Prostate gland (tissue), 2 donors: ENCODE measurements around the gene VMA21. TPM values are rescaled to one million over a fixed set of nuclear protein-coding genes. Genes with fewer than 3 reads are reported as not detected.

Experiments used
- DNase-seq: peaks from one replicate; pipeline ENCODE4 v3.0.0-alpha.2; 2019; ENCODE audit warnings: low spot score
- H3K27ac ChIP-seq, 2 donors: fragments of 200-600 bp; sonication (generic); 2 replicates each; pipeline ENCODE4 v1.5.1; 2017 to 2019
- H3K27me3 ChIP-seq: fragments of 200-600 bp; sonication (generic); replicated peaks from 2 replicates; pipeline ENCODE4 v1.5.1; 2019; ENCODE audit not compliant: insufficient read depth
- H3K36me3 ChIP-seq, 2 donors: fragments of 200-600 bp; sonication (generic); 1 replicate in 1 of 2; 2 replicates in 1 of 2; pipeline versions ENCODE4 v1.5.1 to v1.8.1; 2017 to 2019
- H3K4me1 ChIP-seq: fragments of 200-600 bp; sonication (generic); replicated peaks from 2 replicates; pipeline ENCODE4 v1.5.1; 2019
- H3K4me3 ChIP-seq, 2 donors: fragments of 200-600 bp; sonication (generic); 2 replicates each; pipeline ENCODE4 v1.5.1; 2017 to 2019
- H3K9me3 ChIP-seq: fragments of 200-600 bp; sonication (generic); 2 replicates; pipeline ENCODE4 v1.5.1; 2017
- CTCF ChIP-seq, 4 experiments: fragments of 200-600 bp in 2 of 4; fragments of 450-650 bp in 2 of 4; sonication (generic) in 2 of 4; IDR thresholded peaks; 1 replicate in 3 of 4; 2 replicates in 1 of 4; pipeline ENCODE4 v1.5.1; 2016 to 2019; ENCODE audit warnings: antibody characterized with exemption in 4 of 4, mild to moderate bottlenecking in 2 of 4, moderate library complexity in 2 of 4
- POLR2A ChIP-seq: fragments of 450-650 bp; IDR thresholded peaks from one replicate; pipeline ENCODE4 v1.6.1; 2016; ENCODE audit warnings: antibody characterized with exemption, mild to moderate bottlenecking
- POLR2AphosphoS5 ChIP-seq: sonication (generic); formaldehyde crosslinking; IDR thresholded peaks from one replicate; pipeline ENCODE4 v1.6.1; 2017; ENCODE audit warnings: antibody characterized with exemption
- WGBS: methylation state at CpG from one replicate; pipeline ENCODE4 v1.1.5; 2018; 5-methylcytosine and 5-hydroxymethylcytosine counted together
- intact Hi-C: fragments of 100-400 bp; cut with DNase I; formaldehyde crosslinking; loops from one replicate; pipeline ENCODE4 v1.14.2; 2022
- total RNA-seq, 2 donors: library from RNA; depleted of rRNA; stranded (reverse); fragments of >200 nt; gene quantifications; one replicate each; pipeline ENCODE4 v1.1.0, GENCODE V29; 2016

Gene VMA21
- total RNA-seq, 2 donors from 2014 or later: 33.8 to 42.0 TPM

- intact Hi-C loops: no loop called here
- WGBS: 94% methylated on average over 1 of the region's 1 CpG
- Histone ChIP-seq H3K27me3 (no peaks in the 10 kb centered on the region), H3K36me3 (no peaks in the 10 kb centered on the region), H3K9me3 (no peaks in the 10 kb centered on the region), H3K4me3 (no peak overlapping the region), H3K4me1 (no peaks in the 10 kb centered on the region), H3K27ac (no peak overlapping the region)
- no peak for TF ChIP-seq POLR2A
- no peak for TF ChIP-seq POLR2AphosphoS5
- TF ChIP-seq CTCF (IDR thresholded peaks at IDR 0.05): no peak
- DNase-seq: no peak
These were observed 61.8 kb downstream of the VMA21 start for GRCh38 chrX:151458824-151459223.

Other genes with a start within 250 kb of the VMA21 start
- not detected for gene GPR50, start 220.6 kb upstream of the VMA21 start, total RNA-seq
- gene PASD1, start 166.5 kb downstream of the VMA21 start, total RNA-seq: 10 to 100 TPM in 1 of 2 donors, not detected in 1; 21.5 TPM